OCI-LY1 (cell line): ENCODE results near the gene CXCR5.

ENCODE experiments used
- H2AFZ ChIP-seq: fragments of 200-600 bp; sonication (generic), shearing (Covaris generic); 2 replicates; pipeline ENCODE4 v1.6.0; 2014; ENCODE audit warnings: antibody characterized with exemption, mild to moderate bottlenecking, low read length
- H3F3A ChIP-seq: fragments of 200-600 bp; sonication (generic), shearing (Covaris generic); 2 replicates; pipeline ENCODE4 v1.6.0; 2014; ENCODE audit warnings: mild to moderate bottlenecking, antibody characterized with exemption, low read length, moderate library complexity; ENCODE audit not compliant: insufficient read depth
- H3K27ac ChIP-seq: fragments of 200-600 bp; sonication (generic); 2 replicates; pipeline ENCODE4 v1.5.1; 2014; ENCODE audit warnings: low read length, mixed run types, mild to moderate bottlenecking, low read depth; ENCODE audit not compliant: poor library complexity, severe bottlenecking
- H3K27me3 ChIP-seq: fragments of 200-600 bp; sonication (generic); 2 replicates; pipeline ENCODE4 v1.6.0; 2014; ENCODE audit warnings: antibody characterized with exemption, mild to moderate bottlenecking, low read length, moderate library complexity; ENCODE audit not compliant: insufficient read depth
- H3K36me3 ChIP-seq: fragments of 200-600 bp; sonication (generic); 2 replicates; pipeline ENCODE4 v1.6.1; 2014; ENCODE audit warnings: mild to moderate bottlenecking, antibody characterized with exemption, low read length, moderate library complexity, mixed read lengths; ENCODE audit not compliant: insufficient read depth
- H3K4me1 ChIP-seq: fragments of 200-600 bp; sonication (generic); 2 replicates; pipeline ENCODE4 v1.5.1; 2014; ENCODE audit warnings: mild to moderate bottlenecking, low read length, moderate library complexity; ENCODE audit not compliant: insufficient read depth, severe bottlenecking
- H3K4me2 ChIP-seq: fragments of 200-600 bp; sonication (generic), shearing (Covaris generic); 2 replicates; pipeline ENCODE4 v1.6.1; 2014; ENCODE audit warnings: low read length
- H3K4me3 ChIP-seq: fragments of 200-600 bp; sonication (generic); 2 replicates; pipeline ENCODE4 v1.5.1; 2014; ENCODE audit warnings: low read length, low read depth, mild to moderate bottlenecking, mixed read lengths; ENCODE audit not compliant: poor library complexity, severe bottlenecking
- H3K79me2 ChIP-seq: fragments of 200-600 bp; shearing (Covaris generic); 2 replicates; pipeline ENCODE4 v1.6.1; 2016; ENCODE audit warnings: mixed run types, low read length, mixed read lengths; ENCODE audit not compliant: insufficient read depth
- H3K9ac ChIP-seq: fragments of 200-600 bp; sonication (generic), shearing (Covaris generic); 2 replicates; pipeline ENCODE4 v1.6.1; 2014; ENCODE audit warnings: mild to moderate bottlenecking, low read length, mixed read lengths
- H3K9me2 ChIP-seq: fragments of 200-600 bp; sonication (generic), shearing (Covaris generic); 2 replicates; pipeline ENCODE4 v1.6.1; 2014; ENCODE audit warnings: low read depth, mild to moderate bottlenecking, low read length, mixed read lengths
- H3K9me3 ChIP-seq: fragments of 200-600 bp; shearing (Covaris generic); 2 replicates; pipeline ENCODE4 v1.6.1; 2014; ENCODE audit warnings: low read length, mixed read lengths
- H4K20me1 ChIP-seq: fragments of 200-600 bp; sonication (generic), shearing (Covaris generic); 2 replicates; pipeline ENCODE4 v1.6.0; 2016; ENCODE audit warnings: mild to moderate bottlenecking, low read length; ENCODE audit not compliant: insufficient read depth
- CTCF ChIP-seq: fragments of 200-600 bp; sonication (generic), shearing (Covaris generic); IDR thresholded peaks from 2 replicates; pipeline ENCODE4 v1.5.1; 2017; ENCODE audit warnings: mild to moderate bottlenecking, antibody characterized with exemption, low read length, moderate library complexity, mixed read lengths
- EZH2 ChIP-seq: fragments of 200-600 bp; sonication (generic), shearing (Covaris generic); IDR thresholded peaks from 2 replicates; pipeline ENCODE4 v1.8.0; 2017; ENCODE audit warnings: borderline replicate concordance, mixed run types, mild to moderate bottlenecking, antibody characterized with exemption, low read length, moderate library complexity, mixed read lengths

The CXCR5 gene

GRCh38 chr11:118849825-118850224 lies 33.9 kb upstream of the CXCR5 start:
- no peak overlapping the region for H3K4me2 ChIP-seq
- TF ChIP-seq EZH2 = no peak
- TF ChIP-seq CTCF = no peak

GRCh38 chr11:118851970-118852369 lies 31.7 kb upstream of the CXCR5 start:
- no peaks in the 10 kb centered on the region for H4K20me1 ChIP-seq
- H3F3A ChIP-seq = 0 out of 2 replicates have a peak, but pooled peaks cover 4% of the 10 kb centered on the region
- H3K4me3 ChIP-seq = peak overlapping the region; percentile 52
- no peaks in the 10 kb centered on the region for H3K36me3 ChIP-seq
- H3K9ac ChIP-seq = peak overlapping the region; percentile 67
- H3K9me2 ChIP-seq = no peaks in the 10 kb centered on the region
- TF ChIP-seq EZH2 (no peak), CTCF (no peak)
- H3K4me2 ChIP-seq = peak overlapping the region; percentile 80
- H2AFZ ChIP-seq = no peak overlapping the region
- H3K9me3 ChIP-seq = no peaks in the 10 kb centered on the region
- H3K79me2 ChIP-seq = no peaks in the 10 kb centered on the region
- H3K4me1 ChIP-seq = peaks cover 53% of the 10 kb centered on the region
- peak overlapping the region; percentile 98 for H3K27ac ChIP-seq
- no peaks in the 10 kb centered on the region for H3K27me3 ChIP-seq

More at GRCh38 chr11:118849825-118850224, 33.9 kb upstream of the CXCR5 start:
- Histone ChIP-seq H3K36me3 (no peaks in the 10 kb centered on the region), H3K9ac (no peak overlapping the region), H3K27me3 (no peaks in the 10 kb centered on the region), H3K4me3 (no peak overlapping the region), H3K79me2 (no peaks in the 10 kb centered on the region), H3K27ac (peak overlapping the region; percentile 38), H2AFZ (no peak overlapping the region), H3K9me3 (no peaks in the 10 kb centered on the region), H3K9me2 (no peaks in the 10 kb centered on the region), H3K4me1 (peaks cover 54% of the 10 kb centered on the region), H3F3A (0 out of 2 replicates have a peak, but pooled peaks cover 4% of the 10 kb centered on the region), H4K20me1 (no peaks in the 10 kb centered on the region)

GRCh38 chr11:118853678-118854077 lies 30.0 kb upstream of the CXCR5 start:
- H3K27me3 ChIP-seq = no peaks in the 10 kb centered on the region
- H3K4me2 ChIP-seq = no peak overlapping the region
- H3F3A ChIP-seq = no peaks in the 10 kb centered on the region
- no peaks in the 10 kb centered on the region for H4K20me1 ChIP-seq
- no peak overlapping the region for H2AFZ ChIP-seq
- no peaks in the 10 kb centered on the region for H3K9me2 ChIP-seq
- no peak for TF ChIP-seq CTCF
- TF ChIP-seq EZH2 = no peak
- no peaks in the 10 kb centered on the region for H3K79me2 ChIP-seq
- H3K9me3 ChIP-seq = no peaks in the 10 kb centered on the region
- H3K9ac ChIP-seq = no peak overlapping the region
- H3K4me1 ChIP-seq = peaks cover 60% of the 10 kb centered on the region
- H3K4me3 ChIP-seq = no peak overlapping the region
- peak overlapping the region; percentile 40 for H3K27ac ChIP-seq
- no peaks in the 10 kb centered on the region for H3K36me3 ChIP-seq
